ENCODE results near the gene OPN4. TPM values are rescaled to one million over a fixed set of nuclear protein-coding genes. Genes with fewer than 3 reads are reported as not detected.

OPN4 gene
- total and polyA plus RNA-seq, 2 of the 8 experiments (the other 6 are each of a cell fraction or from before 2014, with no cell fraction given): not detected

DNA sequence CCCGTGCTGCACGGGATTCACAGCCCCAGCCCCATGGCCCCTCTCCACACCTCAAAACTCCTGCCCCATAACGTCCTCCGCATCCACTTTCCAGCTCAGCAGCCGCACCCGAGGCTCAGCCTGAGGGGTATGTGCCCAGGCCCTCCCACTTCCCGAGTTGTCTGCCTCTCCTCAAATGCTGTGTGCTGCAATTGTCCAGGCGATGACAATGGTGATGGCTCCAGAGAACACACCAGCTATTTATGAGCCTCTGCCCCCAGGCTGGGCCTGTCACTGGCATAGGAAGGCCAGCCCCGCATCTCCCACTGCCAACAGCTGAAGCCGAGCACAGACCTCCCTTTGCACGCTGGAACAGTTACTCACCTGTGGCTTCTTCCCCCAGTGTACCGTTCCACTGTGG lies 11.5 kb downstream of the OPN4 start (continued):
- TF ChIP-seq HDAC6 (IDR thresholded peaks at IDR 0.05; ENCODE audit: low read depth, low read length) (no peak), TCF12 (IDR thresholded peaks at IDR 0.05; ENCODE audit: low read depth, low read length) (no peak), BRCA1 (IDR thresholded peaks at IDR 0.05; ENCODE audit: low read depth, low read length) (no peak), RFX5 (IDR thresholded peaks at IDR 0.05; ENCODE audit: borderline replicate concordance, low read depth, low read length) (no peak), YY1 (IDR thresholded peaks at IDR 0.05; ENCODE audit: low read depth, low read length) (no peak)

Data from H1 (cell line).